Limb (tissue), 2 donors: ENCODE data around the gene ZNF662.
A peak's percentile ranks its signal among the peaks of the same experiment; 100 is the strongest.
"Not testable (repeated sequence)": the region's sequence is repeated elsewhere in the genome, so short reads cannot be mapped to it uniquely, and the experiment has no call there.

ENCODE experiments used
- DNase-seq, 2 donors: peaks; one replicate each; pipeline ENCODE4 v3.0.0-alpha.2; 2016; ENCODE audit errors: extremely low spot score in 2 of 2

The ZNF662 gene

DNA sequence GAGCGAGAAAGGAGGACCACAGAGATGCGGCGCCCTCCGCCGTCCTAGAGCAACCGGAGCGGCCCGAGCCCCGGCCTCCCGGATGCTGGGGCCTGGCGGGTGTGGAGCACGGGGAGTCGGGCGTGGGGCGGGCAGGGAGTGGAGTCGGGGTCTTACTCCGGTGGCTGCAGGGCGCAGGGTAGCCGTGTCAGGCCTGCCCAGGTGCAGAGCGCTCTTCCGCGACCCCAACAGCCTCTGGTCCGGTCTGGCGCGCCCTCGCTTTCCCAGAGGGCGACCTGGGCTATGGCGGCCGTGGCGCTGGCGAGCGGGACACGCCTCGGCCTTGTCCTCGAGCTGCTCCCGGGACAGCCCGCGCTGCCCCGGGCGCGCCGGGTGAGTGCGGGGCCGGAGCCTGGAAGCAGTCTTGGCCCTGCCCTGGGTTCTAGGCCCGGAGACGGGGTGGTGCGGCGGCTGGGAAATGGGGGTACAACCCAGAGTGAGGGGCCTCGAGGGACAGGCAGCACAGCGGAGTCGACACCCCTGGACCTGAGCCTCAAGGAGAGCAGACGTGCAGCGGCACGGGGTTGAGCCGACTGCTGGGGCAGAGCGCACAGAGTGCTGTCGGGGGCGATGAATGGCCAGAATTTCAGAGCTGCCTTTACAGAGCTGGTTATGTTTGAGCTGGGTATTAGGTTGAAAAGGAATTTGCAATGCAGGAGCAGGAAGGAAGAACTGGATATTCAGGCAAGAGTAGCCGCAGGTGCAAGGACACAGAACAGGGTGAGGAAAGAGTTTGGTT is at the start of gene ZNF662:
TSS of gene ZNF662 (plus strand) at position 73 of the 778 bp plus-strand sequence. CDS start 1,973 bp downstream, outside the sequence.
- DNase-seq: peak; percentile 53 to 84

DNA sequence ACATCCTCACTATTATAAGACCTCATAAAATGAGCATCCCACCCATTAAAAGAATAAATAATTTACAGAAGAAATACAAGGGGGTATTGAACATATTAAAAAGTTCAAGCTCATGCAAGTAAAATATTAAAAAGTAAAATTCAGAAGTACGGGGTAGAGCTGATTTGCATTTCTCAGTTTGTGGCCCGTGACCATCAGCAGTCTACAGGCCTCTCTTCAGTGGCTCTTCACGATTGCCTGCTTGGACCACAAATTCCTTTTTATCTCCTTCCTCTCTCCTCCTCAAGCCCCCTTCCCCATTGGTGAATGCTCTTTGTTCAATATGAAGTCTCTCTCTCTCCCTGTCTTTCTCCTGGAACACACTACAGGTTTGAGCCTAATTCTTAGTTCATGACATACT is 49.4 kb upstream of the ZNF662 start:
- DNase-seq: no peak

GRCh38 chr3:42864321-42864950 is 41.5 kb upstream of the ZNF662 start:
- peak in 1 of 2 donors; percentile 1 for DNase-seq

- no peak for DNase-seq
Measured at GRCh38 chr3:42865256-42865655, 40.7 kb upstream of the ZNF662 start.

GRCh38 chr3:42867138-42867537 is 38.8 kb upstream of the ZNF662 start:
- DNase-seq: no peak

GRCh38 chr3:42868841-42869240 is 37.1 kb upstream of the ZNF662 start:
- DNase-seq: no peak

DNA sequence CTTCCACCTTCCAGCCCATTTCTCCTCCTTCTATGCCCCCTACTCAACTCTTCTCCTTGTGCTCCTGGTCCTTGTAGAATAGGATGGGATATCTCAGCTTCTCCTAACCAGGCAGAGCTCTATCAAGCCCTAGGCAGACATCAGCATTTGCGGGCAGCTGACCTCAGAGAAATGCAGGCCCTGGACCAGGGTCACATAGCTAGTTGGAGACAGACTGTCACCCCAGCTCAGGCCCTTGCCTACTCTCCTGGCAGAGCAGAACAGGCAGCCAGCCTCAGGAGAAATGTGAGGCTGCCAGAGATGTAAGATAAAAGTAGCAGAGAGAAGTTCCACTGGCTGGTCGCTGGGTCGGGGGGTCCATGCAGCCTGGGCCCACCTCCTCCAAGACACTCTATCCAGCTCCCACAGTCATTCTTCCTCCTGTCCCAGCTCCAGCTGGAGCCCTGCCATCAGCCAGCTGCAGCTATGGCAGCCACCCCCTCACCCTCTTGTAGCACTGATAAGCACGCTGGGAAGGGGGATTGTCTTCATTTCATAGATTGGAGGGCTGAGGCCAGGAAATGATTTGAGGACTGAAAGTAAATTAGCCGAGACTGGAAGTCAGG is 34.2 kb upstream of the ZNF662 start:
- peak in 1 of 2 donors; percentile 53 for DNase-seq

GRCh38 chr3:42872718-42873117 is 33.2 kb upstream of the ZNF662 start:
- peak in 1 of 2 donors; percentile 7 for DNase-seq

DNA sequence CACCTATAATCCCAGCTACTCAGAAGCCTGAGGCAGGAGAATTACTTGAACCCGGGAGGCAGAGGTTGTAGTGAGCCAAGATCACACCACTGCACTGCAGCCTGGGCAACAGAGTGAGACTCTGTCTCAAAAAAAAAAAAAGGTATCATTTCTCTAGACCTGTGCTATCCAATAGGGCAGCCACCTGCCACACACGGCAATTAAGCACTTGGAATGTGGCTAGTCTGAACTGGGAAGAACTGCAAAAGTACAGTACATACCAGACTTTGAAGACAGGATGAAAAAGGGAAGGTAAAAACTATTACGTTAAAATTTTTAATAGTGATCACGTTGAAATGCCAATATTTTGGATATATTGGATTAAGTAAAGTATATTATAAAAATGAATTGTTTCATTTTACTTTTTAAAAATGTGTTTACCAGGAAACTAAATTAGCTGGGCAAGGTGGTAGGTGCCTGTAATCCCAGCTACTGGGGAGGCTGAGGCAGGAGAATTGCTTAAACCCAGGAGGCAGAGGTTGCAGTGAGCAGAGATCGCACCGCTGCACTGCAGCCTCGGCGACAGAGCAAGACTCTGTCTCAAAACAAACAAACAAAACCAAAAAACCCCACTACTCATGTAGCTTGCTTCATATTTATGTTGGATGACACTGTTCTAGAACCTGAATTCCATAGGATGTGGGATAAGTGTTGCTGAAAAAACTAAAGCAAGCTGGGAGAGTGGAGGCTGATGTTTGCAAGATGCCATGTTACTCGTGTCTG is 32.5 kb upstream of the ZNF662 start:
- no peak for DNase-seq

DNA sequence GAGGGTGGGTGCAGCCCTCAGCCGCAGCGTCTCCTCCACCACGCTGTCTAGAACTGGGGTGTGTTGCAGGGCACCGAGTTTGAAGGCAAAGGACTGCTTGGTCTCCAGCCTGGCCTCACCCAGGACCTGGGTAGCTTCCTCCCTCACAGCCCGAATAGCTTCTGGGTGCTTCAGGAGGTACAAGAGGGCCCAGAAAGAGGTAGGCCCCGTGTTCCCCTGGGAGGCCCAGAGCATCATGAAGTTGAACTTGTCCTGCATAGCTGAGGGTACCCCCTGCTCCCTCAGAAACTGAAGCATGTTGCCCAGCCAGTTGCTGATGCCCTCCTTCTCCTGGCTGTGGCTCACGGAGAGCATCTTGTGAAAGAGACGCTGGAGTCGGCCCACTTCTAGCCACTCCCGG is 31.2 kb upstream of the ZNF662 start:
- DNase-seq: peak in 1 of 2 donors; percentile 6

DNA sequence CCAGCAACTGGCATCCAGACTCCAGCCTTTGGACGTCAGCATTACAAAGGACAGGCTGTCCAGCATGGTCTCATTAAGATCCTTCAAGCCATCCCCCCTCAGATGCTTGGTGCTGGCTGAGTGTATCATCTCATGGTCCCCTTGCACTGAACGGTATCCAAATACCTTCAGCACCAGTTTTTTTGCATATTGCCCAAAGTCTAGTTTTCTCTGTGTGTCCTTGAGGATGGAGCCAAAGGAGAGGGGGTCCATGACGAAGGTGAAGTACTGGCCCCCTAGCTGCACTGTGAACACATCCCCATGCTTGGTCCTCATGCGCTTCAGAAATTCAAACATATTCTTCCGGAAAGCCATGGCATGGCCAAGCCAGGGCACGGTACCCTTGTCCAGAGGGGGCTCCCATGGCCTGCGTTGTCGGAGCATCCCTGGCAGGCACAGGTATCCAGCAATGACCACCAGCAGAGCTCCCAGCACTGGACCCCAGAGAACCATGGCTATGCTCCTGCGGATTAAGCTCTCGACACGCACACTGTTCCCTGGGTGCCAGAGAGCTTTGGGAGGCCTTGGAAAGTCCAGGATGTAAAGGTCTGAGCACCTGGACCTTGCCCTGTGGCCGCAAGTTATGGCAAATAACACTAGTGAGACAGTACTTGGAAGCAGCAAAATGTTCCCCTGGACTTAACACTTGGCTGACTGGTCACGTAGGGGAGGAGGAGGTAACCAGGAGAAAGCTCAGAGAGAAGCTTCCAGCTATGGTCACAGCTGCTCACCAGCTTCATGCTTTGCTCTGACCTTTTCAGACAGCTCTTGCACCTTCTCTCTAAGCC is 30.4 kb upstream of the ZNF662 start, which contains the start of gene CYP8B1:
TSS of gene CYP8B1 (minus strand) at position 555 of the 827 bp plus-strand sequence. CDS start at position 492, 63 bp downstream.
- peak in 1 of 2 donors; percentile 11 for DNase-seq

GRCh38 chr3:42876401-42876800 is 29.5 kb upstream of the ZNF662 start:
- DNase-seq: no peak

- peak in 1 of 2 donors; percentile 7 for DNase-seq
Measured at GRCh38 chr3:42876940-42877720, 28.8 kb upstream of the ZNF662 start.

DNA sequence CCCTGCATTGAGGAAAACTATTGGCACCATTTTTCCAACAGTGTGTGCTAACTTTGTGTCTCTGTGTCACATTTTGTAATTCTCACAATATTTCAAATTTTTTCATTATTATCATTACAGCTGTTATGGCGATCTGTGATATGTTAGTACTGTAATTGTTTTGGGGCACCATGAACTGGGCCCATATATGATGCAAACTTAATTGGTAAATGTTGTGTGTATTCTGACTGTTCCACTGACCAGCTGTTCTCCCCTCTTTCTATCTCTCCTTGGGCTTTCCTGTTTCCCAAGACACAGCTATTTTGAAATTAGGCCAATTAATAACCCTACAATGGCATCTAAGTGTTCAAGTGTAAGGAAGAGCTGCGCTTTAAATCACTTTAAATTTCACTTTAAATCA is 28.1 kb upstream of the ZNF662 start:
- DNase-seq: no peak

DNA sequence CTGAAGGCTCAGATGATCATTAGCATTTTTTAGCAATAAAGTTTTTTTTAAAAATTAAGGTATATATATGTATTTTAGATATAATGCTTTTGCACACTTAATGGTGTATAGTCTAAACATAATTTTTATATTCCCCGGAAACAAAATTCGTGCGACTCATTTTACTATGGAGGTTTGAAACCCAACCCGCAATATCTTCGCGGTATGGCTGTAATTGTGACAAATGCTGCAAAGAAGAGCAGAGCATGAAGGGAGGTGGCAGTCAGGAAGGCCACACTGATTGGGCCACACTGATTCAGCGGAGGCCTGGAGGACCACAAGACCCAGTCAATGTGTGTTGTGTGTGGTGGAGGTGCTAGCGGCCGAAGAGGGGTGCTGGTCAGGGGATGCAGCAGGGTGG is 25.8 kb upstream of the ZNF662 start:
- no peak for DNase-seq

DNA sequence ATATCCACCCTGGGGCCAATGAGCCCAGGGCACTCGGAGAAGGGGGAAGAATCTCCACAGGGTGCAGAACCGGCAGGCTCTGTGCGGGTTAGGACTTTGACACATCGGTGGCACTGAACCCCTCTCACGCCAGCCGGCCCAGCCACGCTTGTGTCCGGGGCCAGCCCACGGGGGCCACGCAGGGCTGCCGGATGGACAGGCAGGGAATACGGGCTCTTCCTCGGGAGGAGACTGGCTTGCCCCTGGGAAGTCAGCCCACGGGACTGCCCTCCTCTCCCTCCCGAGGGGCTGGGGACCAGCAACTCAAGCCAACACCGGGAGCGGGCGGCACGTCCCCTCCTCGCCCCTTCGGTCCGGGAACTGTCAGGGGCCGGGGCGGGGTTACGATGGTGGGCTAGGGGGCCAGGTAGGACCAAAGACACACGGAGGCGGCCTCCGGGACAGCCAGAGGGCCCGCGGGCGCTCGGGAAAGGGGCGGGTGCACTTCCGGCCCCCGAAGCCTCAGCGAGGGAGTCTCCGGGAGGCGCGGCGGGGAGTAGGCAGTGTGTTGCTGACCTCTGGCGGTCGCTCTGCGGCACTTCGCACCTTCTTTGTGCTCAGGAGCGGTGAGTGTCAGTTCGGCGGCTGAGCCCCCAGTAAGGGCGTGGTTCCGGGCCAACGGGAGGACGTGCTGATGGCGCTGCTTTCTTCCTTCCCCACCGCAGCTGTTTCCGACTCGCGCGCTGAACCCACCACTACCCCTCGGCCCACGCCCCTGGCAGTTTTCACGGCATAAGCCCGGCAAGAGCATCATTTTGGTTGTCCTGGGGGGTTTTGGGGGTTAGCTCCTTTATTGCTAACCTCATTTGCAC is 25.1 kb upstream of the ZNF662 start:
- DNase-seq: peak; percentile 88 to 89

DNA sequence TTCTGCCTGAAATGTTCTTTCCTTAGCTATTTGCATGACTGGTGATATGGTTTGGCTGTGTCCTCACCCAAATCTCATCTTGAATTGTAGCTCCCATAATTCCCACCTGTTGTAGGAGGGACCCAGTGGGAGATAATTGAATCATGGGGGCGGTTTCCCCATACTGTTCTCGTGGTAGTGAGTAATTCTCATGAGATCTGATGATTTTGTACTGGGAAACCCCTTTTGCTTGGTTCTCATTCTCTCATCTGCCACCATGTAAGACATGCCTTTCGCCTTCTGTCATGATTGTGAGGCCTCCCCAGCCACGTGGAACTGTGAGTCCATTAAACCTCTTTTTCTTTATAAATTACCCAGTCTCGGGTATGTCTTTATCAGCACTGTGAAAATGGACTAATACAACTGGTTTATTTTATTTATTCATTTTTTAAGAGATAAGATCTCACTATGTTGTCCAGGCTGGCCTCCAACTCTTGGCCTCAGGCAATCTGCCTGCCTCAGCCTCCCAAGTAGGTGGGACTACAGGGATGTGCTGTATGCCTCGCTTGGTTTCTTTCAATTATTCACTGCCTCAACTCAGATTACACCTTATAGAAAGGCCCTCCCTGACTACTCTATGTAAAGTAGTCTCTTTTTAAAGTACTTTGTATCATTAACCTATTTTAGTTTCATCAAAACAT is 22.6 kb upstream of the ZNF662 start:
- DNase-seq: not testable (repeated sequence)

- DNase-seq: no peak
Measured at GRCh38 chr3:42884324-42884723, 21.6 kb upstream of the ZNF662 start.
